Endothelial cell of umbilical vein (primary cell): ENCODE measurements around the gene AGRP. TPM values are rescaled to one million over a fixed set of nuclear protein-coding genes. Genes with fewer than 3 reads are reported as not detected.

Source experiments
- BruUV-seq: library from RNA; stranded (reverse); fragments of 400-500 nt; replicated peaks from 2 replicates; lab custom pipeline; 2021; lab: Mats Ljungman, UMichigan
- CTCF ChIA-PET: fragments of 300-600, 350-600 bp; sonication (Branson Sonifier 250); formaldehyde crosslinking; loops from one replicate; lab custom pipeline; 2021; ENCODE audit warnings: antibody characterized with exemption, inconsistent platforms; lab: Charles Lee
- POLR2A ChIA-PET: fragments of 300-600, 350-600 bp; sonication (Branson Sonifier 250); formaldehyde crosslinking; loops from one replicate; lab custom pipeline; 2021; ENCODE audit warnings: antibody characterized with exemption, inconsistent platforms; lab: Charles Lee
- DNase-seq: peaks from one replicate; pipeline ENCODE4 v3.0.0-alpha.2; 2011; ENCODE audit warnings: low read depth, low spot score
- FAIRE-seq: peaks from 2 replicates; lab custom pipeline; 2011; peaks lifted over from hg19 to GRCh38; lab: Jason Lieb, UNC
- H2AFZ ChIP-seq: 2 replicates; pipeline ENCODE4 v1.6.0; 2012; ENCODE audit warnings: low read depth, low read length, control low read depth, inconsistent platforms
- H3K27ac ChIP-seq: 2 replicates; pipeline ENCODE4 v1.5.1; 2011; ENCODE audit warnings: low read depth, mild to moderate bottlenecking, control low read depth, low read length, moderate library complexity; ENCODE audit not compliant: insufficient read depth
- H3K27me3 ChIP-seq, 2 experiments: 2 replicates each; pipeline versions ENCODE4 v1.6.0 to v1.6.1; 2011; ENCODE audit warnings: low read length in 2 of 2, mixed read lengths in 1 of 2; ENCODE audit not compliant: control insufficient read depth in 2 of 2, insufficient read depth in 2 of 2
- H3K36me3 ChIP-seq, 2 experiments: 2 replicates in 1 of 2; 3 replicates in 1 of 2; pipeline ENCODE4 v1.5.1; 2011; ENCODE audit warnings: low read length in 2 of 2, mild to moderate bottlenecking in 1 of 2, moderate library complexity in 1 of 2; ENCODE audit not compliant: control insufficient read depth in 2 of 2, insufficient read depth in 2 of 2; ENCODE audit errors: extremely low read depth in 1 of 2
- H3K4me1 ChIP-seq: 3 replicates; pipeline ENCODE4 v1.5.1; 2011; ENCODE audit warnings: mild to moderate bottlenecking, low read length; ENCODE audit not compliant: control insufficient read depth, insufficient read depth; ENCODE audit errors: extremely low read depth
- H3K4me2 ChIP-seq: 2 replicates; pipeline ENCODE4 v1.6.1; 2011; ENCODE audit warnings: low read length, control low read depth, mixed read lengths; ENCODE audit not compliant: insufficient read depth
- H3K4me3 ChIP-seq, 3 experiments: fragments of 200-600 bp in 1 of 3; sonication (generic), shearing (Covaris generic) in 1 of 3; replicated peaks in 1 of 3; 2 replicates each; pipeline ENCODE4 v1.5.1; 2011 to 2016; ENCODE audit warnings: control low read depth in 3 of 3, low read length in 3 of 3, mild to moderate bottlenecking in 2 of 3, inconsistent platforms in 1 of 3, low read depth in 1 of 3, moderate library complexity in 1 of 3; ENCODE audit not compliant: insufficient read depth in 1 of 3
- H3K79me2 ChIP-seq: 2 replicates; pipeline ENCODE4 v1.6.0; 2012; ENCODE audit warnings: low read length, inconsistent platforms; ENCODE audit not compliant: control insufficient read depth, insufficient read depth
- H3K9ac ChIP-seq: replicated peaks from 2 replicates; pipeline ENCODE3; 2011; ENCODE audit warnings: low read length, control low read depth; ENCODE audit not compliant: insufficient read depth; ENCODE audit errors: extremely low read depth
- H3K9me1 ChIP-seq: replicated peaks from 3 replicates; pipeline ENCODE4 v1.6.0; 2011; ENCODE audit warnings: mild to moderate bottlenecking, low read length; ENCODE audit not compliant: control insufficient read depth, insufficient read depth; ENCODE audit errors: extremely low read depth
- H3K9me3 ChIP-seq: replicated peaks from 2 replicates; pipeline ENCODE4 v1.5.1; 2012; ENCODE audit warnings: low read length, inconsistent platforms; ENCODE audit not compliant: control insufficient read depth, insufficient read depth
- H4K20me1 ChIP-seq: replicated peaks from 2 replicates; pipeline ENCODE3; 2011; ENCODE audit warnings: mild to moderate bottlenecking, low read length; ENCODE audit not compliant: control insufficient read depth, insufficient read depth; ENCODE audit errors: extremely low read depth
- EZH2 ChIP-seq: IDR thresholded peaks from 2 replicates; pipeline ENCODE4 v1.6.1; 2012; ENCODE audit warnings: borderline replicate concordance, low read depth, mild to moderate bottlenecking, moderate library complexity, low read length, inconsistent platforms; ENCODE audit not compliant: severe bottlenecking
- GATA2 ChIP-seq: IDR thresholded peaks from 2 replicates; pipeline ENCODE4 v1.7.0; 2011; ENCODE audit warnings: low read depth, mild to moderate bottlenecking, moderate library complexity, mixed read lengths, low read length; ENCODE audit not compliant: insufficient read length, insufficient read depth
- JUN ChIP-seq: IDR thresholded peaks from 2 replicates; pipeline ENCODE4 v1.6.1; 2011; ENCODE audit warnings: borderline replicate concordance, low read depth; ENCODE audit not compliant: insufficient read length, insufficient read depth
- POLR2A ChIP-seq: IDR thresholded peaks from 2 replicates; pipeline ENCODE4 v1.6.1; 2012; ENCODE audit warnings: low read depth, mild to moderate bottlenecking, control low read depth, low read length
- POLR2AphosphoS5 ChIP-seq: IDR thresholded peaks from 2 replicates; pipeline ENCODE4 v1.6.1; 2012; ENCODE audit warnings: low read depth, mild to moderate bottlenecking, control low read depth, low read length, moderate library complexity; ENCODE audit not compliant: insufficient read depth
- dilution Hi-C: fragments of 300-500 bp; cut with MboI; formaldehyde crosslinking; loops from one replicate; pipeline ENCODE4 v1.15.0; 2019; ENCODE audit warnings: low sequenced_read_pairs; ENCODE audit not compliant: extremely low pct_ligation_motif_present
- intact Hi-C: fragments of 100-400 bp; cut with micrococcal nuclease; formaldehyde crosslinking; loops from one replicate; pipeline ENCODE4 v1.10.0; 2022
- polyA plus RNA-seq, 4 experiments: library from polyadenylated mRNA; depleted of rRNA in 3 of 4; stranded (reverse) in 3 of 4; unstranded in 1 of 4; fragments of >200 nt; gene quantifications; 2 replicates each; pipeline versions ENCODE4 v1.2.1 to v1.2.3, GENCODE V29; 2011 to 2012; ENCODE audit warnings: missing spikeins in 1 of 4
- total RNA-seq: library from RNA; stranded (reverse); gene quantifications from 2 replicates; pipeline ENCODE4 v1.2.3, GENCODE V29; 2021
- TF ChIP-seq, protein P1 (sequence below), 2 donors: IDR thresholded peaks; 1 replicate in 1 of 2; 2 replicates in 1 of 2; pipeline ENCODE4 v1.5.1; 2011; ENCODE audit warnings: low read length in 2 of 2, mild to moderate bottlenecking in 2 of 2, moderate library complexity in 2 of 2, control low read depth in 1 of 2, inconsistent platforms in 1 of 2, low read depth in 1 of 2; ENCODE audit not compliant: insufficient read depth in 1 of 2; ENCODE audit errors: extremely low read depth in 1 of 2
- TF ChIP-seq, protein P2 (sequence below): IDR thresholded peaks from 2 replicates; pipeline ENCODE4 v1.6.1; 2011; ENCODE audit not compliant: insufficient read depth, insufficient read length

Gene AGRP
- total and polyA plus RNA-seq, 2 donors (not counting 3 experiments of a cell fraction or from before 2014, with no cell fraction given), result not detected

DNA sequence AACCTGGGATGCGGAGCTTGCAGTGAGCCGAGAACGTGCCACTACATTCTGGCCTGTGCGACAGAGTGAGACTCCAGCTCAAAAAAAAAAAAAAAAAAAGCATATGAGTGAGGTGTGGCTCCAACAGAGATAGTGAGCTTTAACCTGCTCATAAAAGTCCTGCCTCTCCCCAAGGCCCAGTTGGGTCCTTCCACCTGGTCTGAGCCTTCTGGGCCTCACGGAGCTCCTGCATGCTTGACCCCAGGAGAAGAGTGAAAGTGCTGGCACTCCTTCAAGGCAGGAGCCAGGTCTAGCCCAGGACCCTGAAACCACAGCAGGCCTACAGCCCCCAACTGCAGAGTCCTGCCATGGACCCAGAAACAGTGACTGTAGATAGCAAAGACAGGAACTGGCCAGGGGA is 34.8 kb downstream of the AGRP start:
- H3K4me3 ChIP-seq, result no peak overlapping the region
- BruUV-seq, result no TSS peak
- ChIA-PET POLR2A (interaction anchor here (0.6 kb wide), 1 partner anchor 8 kb away, joined by 3 read pairs; no protein-coding TSS in a partner anchor), CTCF (interaction anchor here (1.1 to 5.8 kb wide), 6 partner anchors 10 to 188 kb away, joined by 3 to 57 read pairs (median 7); partner anchors contain the start of gene TPPP3)
- H3K4me1 ChIP-seq, result no peaks in the 10 kb centered on the region
- no peak overlapping the region for H3K9ac ChIP-seq
- H3K9me1 ChIP-seq, result no peaks in the 10 kb centered on the region
- dilution Hi-C loops, result no loop called here
- TF ChIP-seq, protein P1, sequence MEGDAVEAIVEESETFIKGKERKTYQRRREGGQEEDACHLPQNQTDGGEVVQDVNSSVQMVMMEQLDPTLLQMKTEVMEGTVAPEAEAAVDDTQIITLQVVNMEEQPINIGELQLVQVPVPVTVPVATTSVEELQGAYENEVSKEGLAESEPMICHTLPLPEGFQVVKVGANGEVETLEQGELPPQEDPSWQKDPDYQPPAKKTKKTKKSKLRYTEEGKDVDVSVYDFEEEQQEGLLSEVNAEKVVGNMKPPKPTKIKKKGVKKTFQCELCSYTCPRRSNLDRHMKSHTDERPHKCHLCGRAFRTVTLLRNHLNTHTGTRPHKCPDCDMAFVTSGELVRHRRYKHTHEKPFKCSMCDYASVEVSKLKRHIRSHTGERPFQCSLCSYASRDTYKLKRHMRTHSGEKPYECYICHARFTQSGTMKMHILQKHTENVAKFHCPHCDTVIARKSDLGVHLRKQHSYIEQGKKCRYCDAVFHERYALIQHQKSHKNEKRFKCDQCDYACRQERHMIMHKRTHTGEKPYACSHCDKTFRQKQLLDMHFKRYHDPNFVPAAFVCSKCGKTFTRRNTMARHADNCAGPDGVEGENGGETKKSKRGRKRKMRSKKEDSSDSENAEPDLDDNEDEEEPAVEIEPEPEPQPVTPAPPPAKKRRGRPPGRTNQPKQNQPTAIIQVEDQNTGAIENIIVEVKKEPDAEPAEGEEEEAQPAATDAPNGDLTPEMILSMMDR (IDR thresholded peaks at IDR 0.05; ENCODE audit: extremely low read depth in 1 of 2, insufficient read depth in 1 of 2, low read depth in 1 of 2, low read length in 2 of 2), result no peak
- no peak for TF ChIP-seq POLR2A
- TF ChIP-seq, protein P2, sequence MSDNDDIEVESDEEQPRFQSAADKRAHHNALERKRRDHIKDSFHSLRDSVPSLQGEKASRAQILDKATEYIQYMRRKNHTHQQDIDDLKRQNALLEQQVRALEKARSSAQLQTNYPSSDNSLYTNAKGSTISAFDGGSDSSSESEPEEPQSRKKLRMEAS, result no peak
- no peak for TF ChIP-seq JUN
- no peak for TF ChIP-seq GATA2
- TF ChIP-seq POLR2AphosphoS5, result no peak
- no peak for TF ChIP-seq EZH2
- H4K20me1 ChIP-seq, result no peaks in the 10 kb centered on the region
- no peaks in the 10 kb centered on the region for H3K27me3 ChIP-seq
- no peak for FAIRE-seq
- peaks cover 0 to 33% of the 10 kb centered on the region in 2 experiments for H3K36me3 ChIP-seq
- intact Hi-C loops, result loop anchor here (5.0 kb wide), 1 partner anchor 76 kb away; no protein-coding TSS in a partner anchor
- no peak for DNase-seq
- H3K79me2 ChIP-seq, result no peaks in the 10 kb centered on the region
- no peak overlapping the region for H3K27ac ChIP-seq
- H3K4me2 ChIP-seq, result no peak overlapping the region
- H2AFZ ChIP-seq, result no peak overlapping the region
- no peaks in the 10 kb centered on the region for H3K9me3 ChIP-seq
